HPDE6-E6E7 (cell line): Measurements from ENCODE around the gene CDK5R1.

Experiments
- DNase-seq: peaks from one replicate; pipeline ENCODE4 v3.0.0; 2011; ENCODE audit warnings: missing footprints; ENCODE audit errors: extremely low spot score

The CDK5R1 gene

GRCh38 chr17:32493571-32493970 lies 6.8 kb downstream of the CDK5R1 start:
- no peak for DNase-seq

- DNase-seq, result no peak
Observed at GRCh38 chr17:32493976-32494513, 7.3 kb downstream of the CDK5R1 start.

GRCh38 chr17:32494621-32495358 lies 8.0 kb downstream of the CDK5R1 start:
- DNase-seq, result no peak

- no peak for DNase-seq
Observed at GRCh38 chr17:32495359-32496231, 8.8 kb downstream of the CDK5R1 start.

- DNase-seq, result peak; percentile 66
Observed at GRCh38 chr17:32496395-32497073, 9.7 kb downstream of the CDK5R1 start.

- DNase-seq, result no peak
Observed at GRCh38 chr17:32497431-32498205, 10.8 kb downstream of the CDK5R1 start.

- no peak for DNase-seq
Observed at GRCh38 chr17:32498391-32498790, 11.6 kb downstream of the CDK5R1 start.

GRCh38 chr17:32502013-32502412 lies 15.2 kb downstream of the CDK5R1 start:
- DNase-seq, result no peak

- DNase-seq, result no peak
Observed at GRCh38 chr17:32502710-32503109, 15.9 kb downstream of the CDK5R1 start.

GRCh38 chr17:32503251-32504165 lies 16.7 kb downstream of the CDK5R1 start:
- peak; percentile 53 for DNase-seq

- no peak for DNase-seq
Observed at GRCh38 chr17:32504166-32504990, 17.6 kb downstream of the CDK5R1 start.

- no peak for DNase-seq
Observed at GRCh38 chr17:32508926-32509325, 22.1 kb downstream of the CDK5R1 start.

- no peak for DNase-seq
Observed at GRCh38 chr17:32510466-32510865, 23.7 kb downstream of the CDK5R1 start.

GRCh38 chr17:32512328-32512727 lies 25.5 kb downstream of the CDK5R1 start:
- no peak for DNase-seq

GRCh38 chr17:32513579-32513978 lies 26.8 kb downstream of the CDK5R1 start:
- no peak for DNase-seq

GRCh38 chr17:32514606-32515005 lies 27.8 kb downstream of the CDK5R1 start:
- DNase-seq, result no peak

- no peak for DNase-seq
Observed at GRCh38 chr17:32515677-32516383, 29.0 kb downstream of the CDK5R1 start.

GRCh38 chr17:32516450-32516849 lies 29.7 kb downstream of the CDK5R1 start:
- DNase-seq, result no peak
